Spleen (tissue), 11 donors: ENCODE results near the gene GAREM1. TPM values are rescaled to one million over a fixed set of nuclear protein-coding genes. Genes with fewer than 3 reads are reported as not detected.

Experiments
- DNase-seq: peaks from one replicate; pipeline ENCODE4 v3.0.0-alpha.2; 2020
- H3K27ac ChIP-seq, 8 donors: fragments of 200-600 bp; sonication (generic) in 7 of 8; 1 replicate in 4 of 8; 2 replicates in 4 of 8; pipeline versions ENCODE4 v1.5.0 to v1.8.0; 2016 to 2021; ENCODE audit warnings: inconsistent platforms in 4 of 8, mild to moderate bottlenecking in 4 of 8, moderate library complexity in 1 of 8
- H3K27me3 ChIP-seq, 7 donors: fragments of 200-600 bp; sonication (generic) in 6 of 7; replicated peaks in 1 of 7; 1 replicate in 4 of 7; 2 replicates in 3 of 7; pipeline versions ENCODE4 v1.5.0 to v1.8.0; 2016 to 2021; ENCODE audit warnings: inconsistent platforms in 3 of 7, mild to moderate bottlenecking in 1 of 7
- H3K36me3 ChIP-seq, 6 donors: fragments of 200-600 bp; sonication (generic) in 5 of 6; 1 replicate in 4 of 6; 2 replicates in 2 of 6; pipeline versions ENCODE4 v1.5.0 to v1.8.0; 2016 to 2021; ENCODE audit warnings: inconsistent platforms in 2 of 6
- H3K4me1 ChIP-seq, 6 donors: fragments of 200-600 bp; sonication (generic) in 5 of 6; 1 replicate in 3 of 6; 2 replicates in 3 of 6; pipeline versions ENCODE4 v1.5.0 to v1.8.0; 2016 to 2021; ENCODE audit warnings: inconsistent platforms in 3 of 6
- H3K4me3 ChIP-seq, 8 donors: fragments of 200-600 bp; sonication (generic) in 7 of 8; 1 replicate in 4 of 8; 2 replicates in 4 of 8; pipeline versions ENCODE4 v1.5.0 to v1.8.0; 2016 to 2021; ENCODE audit warnings: inconsistent platforms in 4 of 8, mild to moderate bottlenecking in 4 of 8, moderate library complexity in 2 of 8
- H3K9me3 ChIP-seq, 8 donors: fragments of 200-600 bp; sonication (generic) in 7 of 8; 1 replicate in 4 of 8; 2 replicates in 4 of 8; pipeline versions ENCODE4 v1.5.0 to v1.8.0; 2016 to 2021; ENCODE audit warnings: inconsistent platforms in 4 of 8
- CTCF ChIP-seq, 11 experiments: fragments of 200-600 bp in 7 of 11; fragments of 450-650 bp in 4 of 11; sonication (generic) in 4 of 11; IDR thresholded peaks in 8 of 11; conservative IDR thresholded peaks in 3 of 11; 1 replicate in 7 of 11; 2 replicates in 4 of 11; pipeline versions ENCODE4 v1.4.0 to v1.8.0; 2016 to 2021; ENCODE audit warnings: antibody characterized with exemption in 11 of 11, inconsistent platforms in 4 of 11, mild to moderate bottlenecking in 1 of 11
- POLR2A ChIP-seq, 3 donors: fragments of 450-650 bp; IDR thresholded peaks; one replicate each; pipeline ENCODE4 v1.5.1; 2017; ENCODE audit warnings: antibody characterized with exemption in 3 of 3, mild to moderate bottlenecking in 1 of 3
- POLR2AphosphoS5 ChIP-seq, 3 donors: sonication (generic); formaldehyde crosslinking; IDR thresholded peaks; one replicate each; pipeline ENCODE4 v1.5.1; 2017; ENCODE audit warnings: antibody characterized with exemption in 3 of 3
- WGBS, 5 donors: extraction: QIAGEN DNeasy Blood & Tissue Kit in 3 of 5; methylation state at CpG; one replicate each; pipeline versions ENCODE4 v1.1.5 to v1.1.7; 2013 to 2018; 5-methylcytosine and 5-hydroxymethylcytosine counted together
- intact Hi-C: fragments of 100-400 bp; cut with DNase I; formaldehyde crosslinking; loops from one replicate; pipeline ENCODE4 v1.15.0; 2023; ENCODE audit warnings: low total_unique reads
- polyA plus RNA-seq, 3 donors: library from polyadenylated mRNA; stranded (reverse); fragments of 200-250 nt; gene quantifications; one replicate each; pipeline ENCODE4 v1.2.1, GENCODE V29; 2013
- total RNA-seq, 7 donors: library from RNA; depleted of rRNA in 3 of 7; stranded (reverse); fragments of >200 nt in 3 of 7; fragmentation: NEBNext Ultra II Directional in 4 of 7; extraction: Animal tissue kit (Norgen Biotek cat#: 25700) in 4 of 7; gene quantifications; one replicate each; pipeline versions ENCODE4 v1.1.0 to v1.2.1, GENCODE V29; 2016 to 2021
- donor health status: healthy with polysubstance abuse.
- donor health status: DM: no; HTN: no; CAD: no; lungs with moderate emphysema.
- donor health status: DM: no; HTN: no; CAD: no.
- donor health status: Bipolar disorder and iron deficiency.
- donor health status: healthy.
- donor health status: DM: no; HTN: no; CAD: no.
- donor health status: DM: yes; HTN: yes; CAD: no.

GAREM1 gene
- total and polyA plus RNA-seq, 10 donors: 0.20 to 8.2 (median 3.5) TPM

- TF ChIP-seq POLR2AphosphoS5 (IDR thresholded peaks at IDR 0.05): no peak
- no peak for TF ChIP-seq CTCF (IDR thresholded peaks at IDR 0.05 in 8 of 11, conservative IDR thresholded peaks at IDR 0.05 in 3 of 11)
- TF ChIP-seq POLR2A (IDR thresholded peaks at IDR 0.05): no peak
- H3K27me3 ChIP-seq: no peaks in the 10 kb centered on the region
- no peak overlapping the region for H3K27ac ChIP-seq
- H3K36me3 ChIP-seq: no peaks in the 10 kb centered on the region
- 63 to 100% (median 87%) methylated on average over 2 of the region's 2 CpGs for WGBS, 5 donors
- no peak overlapping the region for H3K4me3 ChIP-seq
- no peak for DNase-seq
- H3K9me3 ChIP-seq: peaks cover 0 to 24% (median 17%) of the 10 kb centered on the region in 8 donors
- H3K4me1 ChIP-seq: no peaks in the 10 kb centered on the region
- intact Hi-C loops: no loop called here
These were observed 38.9 kb downstream of the GAREM1 start for GRCh38 chr18:32431753-32432152.

- intact Hi-C loops: no loop called here
- DNase-seq: no peak
- H3K36me3 ChIP-seq: no peaks in the 10 kb centered on the region
- 87 to 92% (median 89%) methylated on average over 3 of the region's 3 CpGs for WGBS, 5 donors
- H3K9me3 ChIP-seq: peaks cover 0 to 24% (median 17%) of the 10 kb centered on the region in 8 donors
- no peaks in the 10 kb centered on the region for H3K4me1 ChIP-seq
- no peak overlapping the region for H3K4me3 ChIP-seq
- TF ChIP-seq POLR2AphosphoS5 (IDR thresholded peaks at IDR 0.05) (no peak), POLR2A (IDR thresholded peaks at IDR 0.05) (no peak), CTCF (IDR thresholded peaks at IDR 0.05 in 8 of 11, conservative IDR thresholded peaks at IDR 0.05 in 3 of 11) (no peak)
- no peak overlapping the region for H3K27ac ChIP-seq
- H3K27me3 ChIP-seq: no peaks in the 10 kb centered on the region
These were observed 41.3 kb downstream of the GAREM1 start for GRCh38 chr18:32429402-32429801.

- Histone ChIP-seq H3K27me3 (no peaks in the 10 kb centered on the region), H3K4me3 (no peak overlapping the region), H3K9me3 (peaks cover 0 to 21% (median 15%) of the 10 kb centered on the region in 8 donors), H3K27ac (no peak overlapping the region), H3K4me1 (no peaks in the 10 kb centered on the region), H3K36me3 (no peaks in the 10 kb centered on the region)
- intact Hi-C loops: no loop called here
- 73 to 85% (median 76%) methylated on average over 4 of the region's 4 CpGs for WGBS, 5 donors
- DNase-seq: no peak
- TF ChIP-seq CTCF (IDR thresholded peaks at IDR 0.05 in 8 of 11, conservative IDR thresholded peaks at IDR 0.05 in 3 of 11) (no peak), POLR2A (IDR thresholded peaks at IDR 0.05) (no peak), POLR2AphosphoS5 (IDR thresholded peaks at IDR 0.05) (no peak)
These were observed 43.4 kb downstream of the GAREM1 start for GRCh38 chr18:32427084-32427900.

GRCh38 chr18:32425466-32425865 lies 45.2 kb downstream of the GAREM1 start:
- H3K4me1 ChIP-seq: peaks cover 0 to 2% (median 0%) of the 10 kb centered on the region in 6 donors
- 74 to 95% (median 80%) methylated on average over 1 of the region's 1 CpG for WGBS, 5 donors
- no peak overlapping the region for H3K4me3 ChIP-seq
- no peaks in the 10 kb centered on the region for H3K36me3 ChIP-seq
- no peak overlapping the region for H3K27ac ChIP-seq
- H3K9me3 ChIP-seq: peaks cover 0 to 3% (median 0%) of the 10 kb centered on the region in 8 donors
- no peak for DNase-seq
- intact Hi-C loops: no loop called here
- no peaks in the 10 kb centered on the region for H3K27me3 ChIP-seq
- TF ChIP-seq POLR2AphosphoS5 (IDR thresholded peaks at IDR 0.05): no peak
- no peak for TF ChIP-seq CTCF (IDR thresholded peaks at IDR 0.05 in 8 of 11, conservative IDR thresholded peaks at IDR 0.05 in 3 of 11)
- TF ChIP-seq POLR2A (IDR thresholded peaks at IDR 0.05): no peak
